Esophagus muscularis mucosa (tissue), 4 donors: Measurements from ENCODE around the gene ZNF101. TPM values are rescaled to one million over a fixed set of nuclear protein-coding genes. Genes with fewer than 3 reads are reported as not detected.
"Not testable (repeated sequence)": the region's sequence is repeated elsewhere in the genome, so short reads cannot be mapped to it uniquely, and the experiment has no call there.

Experiments
- DNase-seq: peaks from one replicate; pipeline ENCODE4 v3.0.0-alpha.2; 2017; ENCODE audit errors: extremely low spot score
- H3K27ac ChIP-seq, 4 donors: fragments of 200-600 bp; sonication (generic); replicated peaks in 1 of 4; 1 replicate in 3 of 4; 2 replicates in 1 of 4; pipeline ENCODE4 v1.5.1; 2016 to 2019; ENCODE audit warnings: mild to moderate bottlenecking in 1 of 4
- H3K27me3 ChIP-seq, 4 donors: fragments of 200-600 bp; sonication (generic); one replicate each; pipeline versions ENCODE4 v1.5.1 to v1.6.0; 2016 to 2019
- H3K36me3 ChIP-seq, 4 donors: fragments of 200-600 bp; sonication (generic); one replicate each; pipeline ENCODE4 v1.5.1; 2016 to 2019
- H3K4me1 ChIP-seq, 4 donors: fragments of 200-600 bp; sonication (generic); one replicate each; pipeline ENCODE4 v1.5.1; 2016 to 2019
- H3K4me3 ChIP-seq, 4 donors: fragments of 200-600 bp; sonication (generic); 1 replicate in 2 of 4; 2 replicates in 2 of 4; pipeline ENCODE4 v1.5.1; 2016 to 2019; ENCODE audit warnings: mild to moderate bottlenecking in 4 of 4, moderate library complexity in 1 of 4
- H3K9me3 ChIP-seq, 4 donors: fragments of 200-600 bp; sonication (generic); 1 replicate in 3 of 4; 2 replicates in 1 of 4; pipeline ENCODE4 v1.5.1; 2016 to 2019
- EP300 ChIP-seq: sonication (generic); formaldehyde crosslinking; IDR thresholded peaks from one replicate; pipeline ENCODE4 v1.6.1; 2017; ENCODE audit warnings: antibody characterized with exemption
- POLR2A ChIP-seq: fragments of 450-650 bp; IDR thresholded peaks from one replicate; pipeline ENCODE4 v1.6.1; 2017; ENCODE audit warnings: antibody characterized with exemption, moderate library complexity, mild to moderate bottlenecking, low read depth
- POLR2AphosphoS5 ChIP-seq, 2 donors: sonication (generic); formaldehyde crosslinking; IDR thresholded peaks; one replicate each; pipeline ENCODE4 v1.6.1; 2017; ENCODE audit warnings: antibody characterized with exemption in 2 of 2
- WGBS: methylation state at CpG from one replicate; pipeline ENCODE4 v1.1.5; 2018; 5-methylcytosine and 5-hydroxymethylcytosine counted together
- intact Hi-C: fragments of 100-400 bp; cut with DNase I; formaldehyde crosslinking; loops from one replicate; pipeline ENCODE4 v1.15.1; 2023
- total RNA-seq, 4 donors: library from RNA; depleted of rRNA; stranded (reverse); fragments of >200 nt; gene quantifications; one replicate each; pipeline versions ENCODE4 v1.1.0 to v1.2.1, GENCODE V29; 2016
- TF ChIP-seq, protein P1 (sequence below), 3 experiments: fragments of 200-600 bp in 2 of 3; fragments of 450-650 bp in 1 of 3; sonication (generic) in 2 of 3; IDR thresholded peaks; one replicate each; pipeline ENCODE4 v1.5.1; 2017 to 2019; ENCODE audit warnings: antibody characterized with exemption in 3 of 3, mild to moderate bottlenecking in 2 of 3, moderate library complexity in 1 of 3

The ZNF101 gene
- total RNA-seq, 4 donors from 2014 or later = 4.5 to 7.1 (median 5.7) TPM

DNA sequence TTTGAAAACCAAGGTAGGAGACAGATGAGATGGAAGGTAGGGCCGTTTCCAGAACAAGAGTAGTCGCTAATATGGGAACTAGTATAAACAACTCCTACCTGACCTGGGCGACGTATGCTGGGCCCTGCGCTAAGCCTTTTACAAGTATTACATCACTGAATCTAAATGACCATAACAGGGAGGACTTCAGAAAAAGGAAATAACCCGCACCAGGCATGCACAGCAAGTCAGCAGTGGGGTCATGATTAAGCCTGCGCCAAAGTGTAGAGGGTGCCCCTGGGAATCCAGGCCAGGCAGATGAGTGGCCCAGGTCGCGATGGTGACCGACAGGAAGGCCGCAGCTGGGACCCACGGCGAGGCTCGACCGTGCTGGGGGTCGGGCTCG lies 5.8 kb upstream of the ZNF101 start:
- Histone ChIP-seq H3K9me3 (no peaks in the 10 kb centered on the region), H3K27me3 (no peaks in the 10 kb centered on the region), H3K4me3 (peak overlapping the region; percentile 73 to 99 (median 94)), H3K27ac (peak overlapping the region; percentile 87 to 95 (median 92)), H3K36me3 (peaks cover 16 to 25% (median 22%) of the 10 kb centered on the region in 4 donors), H3K4me1 (peaks cover 21 to 37% (median 28%) of the 10 kb centered on the region in 4 donors)
- no peak for DNase-seq
- intact Hi-C loops = loop anchor here (5.0 to 10.0 kb wide), 2 partner anchors 114 to 242 kb away; partner anchors contain the start of gene ZNF93
- TF ChIP-seq, protein P1, sequence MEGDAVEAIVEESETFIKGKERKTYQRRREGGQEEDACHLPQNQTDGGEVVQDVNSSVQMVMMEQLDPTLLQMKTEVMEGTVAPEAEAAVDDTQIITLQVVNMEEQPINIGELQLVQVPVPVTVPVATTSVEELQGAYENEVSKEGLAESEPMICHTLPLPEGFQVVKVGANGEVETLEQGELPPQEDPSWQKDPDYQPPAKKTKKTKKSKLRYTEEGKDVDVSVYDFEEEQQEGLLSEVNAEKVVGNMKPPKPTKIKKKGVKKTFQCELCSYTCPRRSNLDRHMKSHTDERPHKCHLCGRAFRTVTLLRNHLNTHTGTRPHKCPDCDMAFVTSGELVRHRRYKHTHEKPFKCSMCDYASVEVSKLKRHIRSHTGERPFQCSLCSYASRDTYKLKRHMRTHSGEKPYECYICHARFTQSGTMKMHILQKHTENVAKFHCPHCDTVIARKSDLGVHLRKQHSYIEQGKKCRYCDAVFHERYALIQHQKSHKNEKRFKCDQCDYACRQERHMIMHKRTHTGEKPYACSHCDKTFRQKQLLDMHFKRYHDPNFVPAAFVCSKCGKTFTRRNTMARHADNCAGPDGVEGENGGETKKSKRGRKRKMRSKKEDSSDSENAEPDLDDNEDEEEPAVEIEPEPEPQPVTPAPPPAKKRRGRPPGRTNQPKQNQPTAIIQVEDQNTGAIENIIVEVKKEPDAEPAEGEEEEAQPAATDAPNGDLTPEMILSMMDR (IDR thresholded peaks at IDR 0.05) = no peak
- TF ChIP-seq POLR2AphosphoS5 (IDR thresholded peaks at IDR 0.05) (no peak), POLR2A (no peak), EP300 (no peak)
- WGBS = 20% methylated on average over 6 of the region's 17 CpGs

DNA sequence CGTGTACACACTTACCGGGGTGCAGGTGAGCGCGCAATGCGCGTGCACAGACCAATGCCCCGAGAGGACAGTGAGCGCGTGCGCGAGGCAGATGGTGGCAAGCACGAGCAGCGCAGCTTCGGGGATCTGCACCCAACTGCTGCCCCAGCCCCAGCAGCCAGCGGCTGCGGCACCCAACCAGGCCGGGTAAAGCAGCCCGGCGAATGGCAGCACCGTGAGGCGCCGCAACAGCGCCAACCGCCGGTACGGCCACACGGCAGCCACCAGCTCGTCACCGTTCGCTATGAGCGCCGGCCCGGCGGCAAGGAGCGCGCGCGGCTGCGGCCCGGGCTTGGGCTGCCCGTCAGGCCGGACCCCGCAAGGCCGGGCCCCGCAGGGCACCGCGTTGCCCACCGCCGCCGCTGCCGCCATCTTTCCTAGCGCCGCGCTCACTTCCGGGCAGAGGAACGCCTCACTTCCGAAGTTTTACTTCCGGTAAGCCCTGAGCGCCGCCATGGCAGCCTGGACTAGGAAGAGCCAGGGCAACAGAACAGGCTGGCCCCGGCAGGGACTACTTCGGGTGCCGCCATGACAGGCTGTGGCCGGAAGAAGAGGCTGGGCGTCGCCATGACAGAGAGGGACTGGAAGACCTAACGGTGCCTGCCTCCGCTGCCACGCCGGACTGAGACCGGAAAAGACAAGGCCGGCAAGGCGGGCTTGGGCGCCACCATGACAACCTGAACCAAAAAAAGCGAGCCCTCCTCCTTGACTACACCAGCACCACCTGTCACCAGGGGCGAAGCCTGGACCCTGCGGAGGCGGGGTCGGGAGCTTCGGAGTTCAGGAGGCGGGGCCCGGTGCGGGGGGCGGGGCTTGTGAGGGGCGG lies 5.2 kb upstream of the ZNF101 start, which contains the start of gene ATP13A1:
ATP13A1 (minus strand) TSS at position 421 of the 865 bp plus-strand sequence; CDS start at position 411, 10 bp downstream.
- Histone ChIP-seq H3K9me3 (no peaks in the 10 kb centered on the region), H3K4me1 (peaks cover 21 to 43% (median 34%) of the 10 kb centered on the region in 4 donors), H3K27ac (peak within 1 kb of the TSS; percentile 87 to 95 (median 92)), H3K27me3 (no peaks in the 10 kb centered on the region), H3K36me3 (peaks cover 11 to 19% (median 16%) of the 10 kb centered on the region in 4 donors), H3K4me3 (peak within 1 kb of the TSS; percentile 73 to 99 (median 94))
- TF ChIP-seq POLR2A (no peak), EP300 (no peak), POLR2AphosphoS5 (IDR thresholded peaks at IDR 0.05) (peak; percentile 84 to 91)
- TF ChIP-seq, protein P1 (IDR thresholded peaks at IDR 0.05) = peak in 2 of 3 experiments; percentile 23
- WGBS = 0% methylated on average over 38 of the region's 85 CpGs
- intact Hi-C loops = loop anchor here (5.0 to 10.0 kb wide), 2 partner anchors 114 to 241 kb away; partner anchors contain the start of gene ZNF93
- peak; percentile 98 for DNase-seq

- not testable (repeated sequence) for H3K36me3 ChIP-seq, H3K27ac ChIP-seq, H3K4me3 ChIP-seq, DNase-seq, H3K9me3 ChIP-seq, H3K27me3 ChIP-seq
- 95% methylated on average over 21 of the region's 22 CpGs for WGBS
- peaks cover 29 to 50% (median 48%) of the 10 kb centered on the region in 4 donors for H3K4me1 ChIP-seq
- intact Hi-C loops = loop anchor here (10.0 kb wide), 1 partner anchor 239 kb away; the partner anchor contains the start of gene ZNF93
Observed at GRCh38 chr19:19665420-19665948, 3.2 kb upstream of the ZNF101 start.

DNA sequence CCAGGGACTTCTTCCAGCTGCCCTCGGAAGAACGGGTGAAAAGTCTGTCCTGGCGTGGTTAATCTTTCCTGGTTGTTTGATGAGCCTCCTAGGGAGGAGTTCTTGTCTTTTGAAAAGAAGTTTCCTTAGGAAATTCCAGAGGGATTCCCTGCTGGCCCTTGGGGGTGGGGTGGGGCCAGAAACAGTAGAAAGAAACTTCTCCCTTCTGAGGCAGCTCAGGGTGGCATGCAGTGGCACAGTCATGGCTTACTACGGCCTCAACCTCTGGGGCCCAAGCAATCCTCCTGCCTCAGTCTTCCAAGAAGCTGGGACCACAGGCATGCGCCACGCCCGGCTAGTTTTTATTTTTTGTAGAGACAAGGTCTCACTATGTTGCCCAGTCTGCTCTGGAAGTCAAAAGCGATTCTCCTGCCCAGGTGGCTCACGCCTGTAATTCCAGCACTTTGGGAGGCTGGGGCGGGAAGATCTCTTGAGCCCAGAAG lies 1.5 kb downstream of the ZNF101 start:
- no peak for DNase-seq
- intact Hi-C loops = loop anchor here (5.0 kb wide), 1 partner anchor 62 kb away; the partner anchor contains the start of gene ZNF14
- Histone ChIP-seq H3K27ac (no peak overlapping the region), H3K36me3 (peaks cover 0 to 28% (median 13%) of the 10 kb centered on the region in 4 donors), H3K27me3 (no peaks in the 10 kb centered on the region), H3K4me1 (peaks cover 9 to 28% (median 22%) of the 10 kb centered on the region in 4 donors), H3K9me3 (no peaks in the 10 kb centered on the region), H3K4me3 (peak overlapping the region in 3 of 4 donors; percentile 76 to 95 (median 78))
- TF ChIP-seq POLR2AphosphoS5 (IDR thresholded peaks at IDR 0.05) = no peak
- TF ChIP-seq POLR2A = no peak
- TF ChIP-seq, protein P1 (IDR thresholded peaks at IDR 0.05) = no peak
- no peak for TF ChIP-seq EP300
- 76% methylated on average over 9 of the region's 10 CpGs for WGBS

DNA sequence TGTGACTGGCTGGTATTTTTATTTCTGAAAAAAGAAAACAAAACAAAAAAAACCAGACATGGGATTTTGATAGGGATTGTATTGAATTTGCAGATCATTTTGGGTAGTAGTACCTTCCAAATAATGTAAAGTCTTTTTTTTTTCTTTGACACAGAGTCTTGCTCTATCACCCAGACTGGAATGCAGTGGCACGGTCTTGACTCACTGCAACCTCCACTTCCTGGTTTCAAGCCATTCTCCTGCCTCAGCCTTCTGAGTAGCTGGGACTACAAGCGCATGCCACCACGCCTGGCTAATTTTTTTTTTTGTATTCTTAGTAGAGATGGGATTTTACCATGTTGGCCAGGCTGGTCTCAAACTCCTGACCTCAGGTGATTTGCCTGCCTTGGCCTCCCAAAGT lies 4.2 kb downstream of the ZNF101 start:
- no peaks in the 10 kb centered on the region for H3K9me3 ChIP-seq
- peaks cover 4 to 55% (median 31%) of the 10 kb centered on the region in 4 donors for H3K36me3 ChIP-seq
- no peak overlapping the region for H3K4me3 ChIP-seq
- DNase-seq = no peak
- no peaks in the 10 kb centered on the region for H3K27me3 ChIP-seq
- TF ChIP-seq, protein P1 (IDR thresholded peaks at IDR 0.05) = no peak
- TF ChIP-seq POLR2AphosphoS5 (IDR thresholded peaks at IDR 0.05) = no peak
- no peak for TF ChIP-seq POLR2A
- no peak for TF ChIP-seq EP300
- WGBS = 94% methylated on average over 3 of the region's 3 CpGs
- H3K27ac ChIP-seq = no peak overlapping the region
- intact Hi-C loops = loop anchor here (5.0 kb wide), 1 partner anchor 59 kb away; the partner anchor contains the start of gene ZNF14
- H3K4me1 ChIP-seq = peaks cover 9 to 28% (median 20%) of the 10 kb centered on the region in 4 donors
